Mucosa of descending colon (tissue), 3 donors: ENCODE results near the gene TPX2. TPM values are rescaled to one million over a fixed set of nuclear protein-coding genes. Genes with fewer than 3 reads are reported as not detected.

Experiments used
- ATAC-seq: fragments of 200-7000 bp; cut with Tn5 transposase; one replicate; pipeline ENCODE4 v1.9.1; 2020; ENCODE audit warnings: mild to moderate bottlenecking, moderate library complexity
- DNase-seq, 3 donors: peaks; one replicate each; pipeline ENCODE4 v3.0.0-alpha.2; 2020
- H3K36me3 ChIP-seq: fragments of 200-600 bp; one replicate; pipeline ENCODE4 v1.8.0; 2021; ENCODE audit warnings: low read depth, mild to moderate bottlenecking
- H3K4me1 ChIP-seq: fragments of 200-600 bp; one replicate; pipeline ENCODE4 v1.8.0; 2021; ENCODE audit warnings: low read depth, mild to moderate bottlenecking
- H3K4me3 ChIP-seq: fragments of 200-600 bp; one replicate; pipeline ENCODE4 v1.8.0; 2021; ENCODE audit warnings: mild to moderate bottlenecking
- H3K9me3 ChIP-seq: fragments of 200-600 bp; one replicate; pipeline ENCODE4 v1.8.0; 2021; ENCODE audit warnings: mild to moderate bottlenecking
- CTCF ChIP-seq: fragments of 200-600 bp; IDR thresholded peaks from one replicate; pipeline ENCODE4 v1.8.0; 2022; ENCODE audit warnings: antibody characterized with exemption, mild to moderate bottlenecking
- intact Hi-C, 2 donors: fragments of 100-400 bp; cut with DNase I in 1 of 2; cut with micrococcal nuclease in 1 of 2; formaldehyde crosslinking; loops; one replicate each; pipeline versions ENCODE4 v1.11.0 to v1.11.1; 2022; cut with DNase I, micrococcal nuclease
- total RNA-seq, 3 donors: library from RNA; stranded (reverse); fragmentation: NEBNext Ultra II Directional in 2 of 3; extraction: Animal tissue kit (Norgen Biotek cat#: 25700) in 2 of 3; gene quantifications; one replicate each; pipeline versions ENCODE4 v1.2.1 to v1.2.4, GENCODE V29; 2021 to 2023
- donor health status: DM: no; HTN: no; CAD: no; lungs with moderate emphysema.
- donor health status: DM: no; HTN: no; CAD: no.
- donor health status: DM: no; HTN: yes; CAD: no.

The TPX2 gene
- total RNA-seq, 3 donors from 2014 or later = 3.0 to 26.6 (median 8.8) TPM

- DNase-seq = no peak
- no peak overlapping the region for H3K4me3 ChIP-seq
- TF ChIP-seq CTCF = no peak
- H3K9me3 ChIP-seq = no peaks in the 10 kb centered on the region
- no peak for ATAC-seq
- H3K4me1 ChIP-seq = peaks cover under 1% of the 10 kb centered on the region
- intact Hi-C loops = no loop called here
- H3K36me3 ChIP-seq = no peaks in the 10 kb centered on the region
These were observed 91.4 kb downstream of the TPX2 start for GRCh38 chr20:31830406-31830981.

- no peak for DNase-seq
- intact Hi-C loops = no loop called here
These were observed 92.1 kb downstream of the TPX2 start for GRCh38 chr20:31831211-31831610.

GRCh38 chr20:31831771-31832306 lies 92.7 kb downstream of the TPX2 start:
- TF ChIP-seq CTCF = no peak
- Histone ChIP-seq H3K9me3 (no peaks in the 10 kb centered on the region), H3K4me1 (peaks cover 13% of the 10 kb centered on the region), H3K36me3 (no peaks in the 10 kb centered on the region), H3K4me3 (no peak overlapping the region)
- ATAC-seq (no peak), DNase-seq (no peak)
- intact Hi-C loops = no loop called here

More at GRCh38 chr20:31831211-31831610, 92.1 kb downstream of the TPX2 start:
- TF ChIP-seq CTCF = no peak
- H3K4me3 ChIP-seq = no peak overlapping the region
- no peaks in the 10 kb centered on the region for H3K9me3 ChIP-seq
- ATAC-seq = no peak
- peaks cover 8% of the 10 kb centered on the region for H3K4me1 ChIP-seq
- H3K36me3 ChIP-seq = no peaks in the 10 kb centered on the region

GRCh38 chr20:31833130-31833930 lies 94.2 kb downstream of the TPX2 start:
- TF ChIP-seq CTCF = peak; percentile 52
- no peak overlapping the region for H3K4me3 ChIP-seq
- H3K9me3 ChIP-seq = no peaks in the 10 kb centered on the region
- ATAC-seq (peak; percentile 57), DNase-seq (peak in 2 of 3 donors; percentile 68 to 76)
- H3K4me1 ChIP-seq = peaks cover 13% of the 10 kb centered on the region
- intact Hi-C loops = no loop called here
- no peaks in the 10 kb centered on the region for H3K36me3 ChIP-seq

GRCh38 chr20:31833931-31834521 lies 94.9 kb downstream of the TPX2 start:
- Histone ChIP-seq H3K9me3 (no peaks in the 10 kb centered on the region), H3K4me1 (peaks cover 13% of the 10 kb centered on the region), H3K36me3 (no peaks in the 10 kb centered on the region), H3K4me3 (no peak overlapping the region)
- ATAC-seq (no peak), DNase-seq (no peak)
- intact Hi-C loops = no loop called here
- TF ChIP-seq CTCF = no peak
